ENCODE measurements around the gene CERKL. TPM values are rescaled to one million over a fixed set of nuclear protein-coding genes. Genes with fewer than 3 reads are reported as not detected.

Gene CERKL
- total RNA-seq, 1 donor from 2014 or later: 2.6 TPM

- no peak overlapping the region for H3K4me3 Mint-ChIP-seq (ENCODE audit: low read depth)
Observed at GRCh38 chr2:181690860-181691259, 34.0 kb upstream of the CERKL start.

GRCh38 chr2:181686576-181687185 lies 29.8 kb upstream of the CERKL start:
- Mint-ChIP-seq H3K36me3 (ENCODE audit: insufficient read depth) (no peaks in the 10 kb centered on the region), H3K4me1 (ENCODE audit: low read depth) (peaks cover 3% of the 10 kb centered on the region), H3K27ac (no peak overlapping the region), H3K27me3 (peaks cover 94% of the 10 kb centered on the region), H3K4me3 (ENCODE audit: low read depth) (no peak overlapping the region), H3K9me3 (ENCODE audit: low read depth) (no peaks in the 10 kb centered on the region)
- no peak for DNase-seq (ENCODE audit: low spot score, unreplicated experiment)
- no peak for TF ChIP-seq CTCF (IDR thresholded peaks at IDR 0.05; ENCODE audit: unreplicated experiment)

More at GRCh38 chr2:181690860-181691259, 34.0 kb upstream of the CERKL start:
- Mint-ChIP-seq H3K4me1 (ENCODE audit: low read depth) (no peaks in the 10 kb centered on the region), H3K27me3 (peaks cover 83% of the 10 kb centered on the region), H3K36me3 (ENCODE audit: insufficient read depth) (no peaks in the 10 kb centered on the region), H3K27ac (no peak overlapping the region), H3K9me3 (ENCODE audit: low read depth) (no peaks in the 10 kb centered on the region)
- no peak for TF ChIP-seq CTCF (IDR thresholded peaks at IDR 0.05; ENCODE audit: unreplicated experiment)
- no peak for DNase-seq (ENCODE audit: low spot score, unreplicated experiment)

GRCh38 chr2:181685150-181685688 lies 28.3 kb upstream of the CERKL start:
- no peak for DNase-seq (ENCODE audit: low spot score, unreplicated experiment)

GRCh38 chr2:181684454-181685149 lies 27.7 kb upstream of the CERKL start:
- Mint-ChIP-seq H3K4me3 (ENCODE audit: low read depth) (peak overlapping the region; percentile 31), H3K36me3 (ENCODE audit: insufficient read depth) (no peaks in the 10 kb centered on the region), H3K9me3 (ENCODE audit: low read depth) (no peaks in the 10 kb centered on the region), H3K27me3 (peaks cover 97% of the 10 kb centered on the region), H3K4me1 (ENCODE audit: low read depth) (peaks cover 3% of the 10 kb centered on the region), H3K27ac (peak overlapping the region; percentile 13)
- no peak for TF ChIP-seq CTCF (IDR thresholded peaks at IDR 0.05; ENCODE audit: unreplicated experiment)
- no peak for DNase-seq (ENCODE audit: low spot score, unreplicated experiment)

More at GRCh38 chr2:181685150-181685688, 28.3 kb upstream of the CERKL start:
- H3K36me3 Mint-ChIP-seq (ENCODE audit: insufficient read depth): no peaks in the 10 kb centered on the region
- H3K4me1 Mint-ChIP-seq (ENCODE audit: low read depth): peaks cover 3% of the 10 kb centered on the region
- peaks cover 97% of the 10 kb centered on the region for H3K27me3 Mint-ChIP-seq
- H3K4me3 Mint-ChIP-seq (ENCODE audit: low read depth): peak overlapping the region; percentile 31
- H3K27ac Mint-ChIP-seq: peak overlapping the region; percentile 13
- H3K9me3 Mint-ChIP-seq (ENCODE audit: low read depth): no peaks in the 10 kb centered on the region
- no peak for TF ChIP-seq CTCF (IDR thresholded peaks at IDR 0.05; ENCODE audit: unreplicated experiment)

- peaks cover 1% of the 10 kb centered on the region for H3K36me3 Mint-ChIP-seq (ENCODE audit: insufficient read depth)
- H3K27ac Mint-ChIP-seq: no peak overlapping the region
- no peak for TF ChIP-seq CTCF (IDR thresholded peaks at IDR 0.05; ENCODE audit: unreplicated experiment)
- peak overlapping the region; percentile 64 for H3K4me3 Mint-ChIP-seq (ENCODE audit: low read depth)
- H3K4me1 Mint-ChIP-seq (ENCODE audit: low read depth): peaks cover 3% of the 10 kb centered on the region
- peaks cover 97% of the 10 kb centered on the region for H3K27me3 Mint-ChIP-seq
- no peaks in the 10 kb centered on the region for H3K9me3 Mint-ChIP-seq (ENCODE audit: low read depth)
- no peak for DNase-seq (ENCODE audit: low spot score, unreplicated experiment)
Observed at GRCh38 chr2:181683518-181684453, 26.9 kb upstream of the CERKL start.

Data from progenitor cell of endocrine pancreas (in vitro differentiated cells).